K562 (cell line): ENCODE results near the gene TEP1. TPM values are rescaled to one million over a fixed set of nuclear protein-coding genes. Genes with fewer than 3 reads are reported as not detected.

Source experiments
- ATAC-seq: fragments of 200-7000 bp; cut with Tn5 transposase; 3 replicates; pipeline ENCODE4 v1.9.1; 2020; ENCODE audit warnings: moderate library complexity
- BruUV-seq: library from RNA; stranded (reverse); fragments of 400-500 nt; replicated peaks from 2 replicates; lab custom pipeline; 2021; lab: Mats Ljungman, UMichigan
- CTCF ChIA-PET: fragments of 300-600 bp; formaldehyde crosslinking; extraction: SDS; loops from one replicate; lab custom pipeline; 2021; ENCODE audit warnings: low intra/inter-chr PET ratio; lab: Yijun Ruan, JAX
- POLR2A ChIA-PET: fragments of 300-600, 350-650 bp; sonication (Branson Sonifier 250); formaldehyde crosslinking; extraction: SDS; loops from one replicate; lab custom pipeline; 2021; ENCODE audit warnings: antibody characterized with exemption, inconsistent platforms; lab: Yijun Ruan, JAX
- DNase-seq, 4 experiments: peaks; one replicate each; pipeline versions ENCODE4 v3.0.0 to v3.0.0-alpha.2; 2011 to 2018; ENCODE audit warnings: low spot score in 3 of 4, mixed read lengths in 3 of 4; ENCODE audit errors: extremely low read depth in 1 of 4
- FAIRE-seq: peaks from 2 replicates; lab custom pipeline; 2011; peaks lifted over from hg19 to GRCh38; lab: Jason Lieb, UNC
- H2AFZ ChIP-seq: 2 replicates; pipeline ENCODE4 v1.6.0; 2011; ENCODE audit warnings: low read depth, low read length, control low read depth, inconsistent platforms
- H3K27ac ChIP-seq: fragments of 200-600 bp; 3 replicates; pipeline ENCODE4 v1.8.0; 2011; ENCODE audit warnings: low read depth, mild to moderate bottlenecking, control low read depth, inconsistent platforms, low read length, moderate library complexity, mixed read lengths; ENCODE audit errors: extremely low read depth
- H3K27me3 ChIP-seq, 2 experiments: fragments of 300-600 bp in 1 of 2; 2 replicates in 1 of 2; 3 replicates in 1 of 2; pipeline versions ENCODE4 v1.6.0 to v1.8.0; 2011; ENCODE audit warnings: inconsistent platforms in 2 of 2, low read length in 2 of 2, mild to moderate bottlenecking in 1 of 2, mixed read lengths in 1 of 2, moderate library complexity in 1 of 2; ENCODE audit not compliant: control insufficient read depth in 2 of 2, insufficient read depth in 2 of 2
- H3K36me3 ChIP-seq: fragments of 300-600 bp; 3 replicates; pipeline ENCODE4 v1.8.0; 2011; ENCODE audit warnings: mild to moderate bottlenecking, low read length, inconsistent platforms; ENCODE audit not compliant: control insufficient read depth, insufficient read depth
- H3K4me1 ChIP-seq, 2 experiments: fragments of 200-600 bp in 1 of 2; replicated peaks in 1 of 2; 2 replicates in 1 of 2; 3 replicates in 1 of 2; pipeline versions ENCODE4 v1.5.1 to v1.8.0; 2011; ENCODE audit warnings: inconsistent platforms in 2 of 2, low read length in 2 of 2, mild to moderate bottlenecking in 1 of 2, mixed read lengths in 1 of 2, moderate library complexity in 1 of 2; ENCODE audit not compliant: control insufficient read depth in 2 of 2, insufficient read depth in 2 of 2
- H3K4me2 ChIP-seq: 2 replicates; pipeline ENCODE4 v1.6.1; 2011; ENCODE audit warnings: low read length, control low read depth, inconsistent platforms, mixed read lengths; ENCODE audit not compliant: insufficient read depth
- H3K4me3 ChIP-seq: fragments of 200-600 bp; sonication (generic), shearing (Covaris generic); 2 replicates; pipeline ENCODE4 v1.5.1; 2016; ENCODE audit warnings: control low read depth, inconsistent platforms
- H3K79me2 ChIP-seq: fragments of 200-600 bp; 3 replicates; pipeline ENCODE4 v1.8.0; 2011; ENCODE audit warnings: low read length, inconsistent platforms; ENCODE audit not compliant: control insufficient read depth, insufficient read depth
- H3K9ac ChIP-seq, 2 experiments: 2 replicates each; pipeline versions ENCODE4 v1.6.0 to v1.6.1; 2011; ENCODE audit warnings: low read depth in 2 of 2, low read length in 2 of 2, control low read depth in 1 of 2, inconsistent platforms in 1 of 2, mild to moderate bottlenecking in 1 of 2, mixed read lengths in 1 of 2; ENCODE audit not compliant: insufficient read depth in 1 of 2
- H3K9me1 ChIP-seq: one replicate; pipeline ENCODE4 v1.6.0; 2011; ENCODE audit warnings: inconsistent platforms, mild to moderate bottlenecking, low read length, moderate library complexity; ENCODE audit not compliant: control insufficient read depth, insufficient read depth
- H3K9me3 ChIP-seq: replicated peaks from 2 replicates; pipeline ENCODE4 v1.5.1; 2011; ENCODE audit warnings: low read depth, low read length, inconsistent platforms; ENCODE audit not compliant: control insufficient read depth, insufficient read depth
- H4K20me1 ChIP-seq: replicated peaks from 2 replicates; pipeline ENCODE4 v1.6.1; 2011; ENCODE audit warnings: low read length, inconsistent platforms, mixed read lengths; ENCODE audit not compliant: control insufficient read depth, insufficient read depth
- BDP1 ChIP-seq: IDR thresholded peaks from 3 replicates; pipeline ENCODE4 v1.6.1; 2011; ENCODE audit not compliant: insufficient read length, insufficient read depth
- GABPB2 ChIP-seq: fragments of 250-450 bp; sonication (Bioruptor Pico); conservative IDR thresholded peaks from 2 replicates; pipeline ENCODE4 v1.5.1; 2021; ENCODE audit warnings: mild to moderate bottlenecking
- MTA3 ChIP-seq: fragments of 450-650 bp; formaldehyde crosslinking; IDR thresholded peaks from 2 replicates; pipeline ENCODE4 v1.6.1; 2017; ENCODE audit warnings: mild to moderate bottlenecking, borderline replicate concordance
- NFYB ChIP-seq: IDR thresholded peaks from 2 replicates; pipeline ENCODE4 v1.6.1; 2011; ENCODE audit warnings: mild to moderate bottlenecking, moderate library complexity; ENCODE audit not compliant: insufficient read length; ENCODE audit errors: extremely low read depth
- ZKSCAN1 ChIP-seq: fragments of 150-350 bp; IDR thresholded peaks from 2 replicates; pipeline ENCODE4 v1.6.1; 2016; ENCODE audit warnings: low read depth, low read length
- ZNF696 ChIP-seq: fragments of 250-450 bp; sonication (Bioruptor Pico); conservative IDR thresholded peaks from 2 replicates; pipeline ENCODE4 v1.4.0; 2020; ENCODE audit warnings: mild to moderate bottlenecking, moderate library complexity
- WGBS: fragments of 100-300 bp; shearing (Covaris generic); methylation state at CpG from one replicate; pipeline ENCODE4 v1.1.6; 2016; ENCODE audit warnings: low coverage, mixed read lengths; ENCODE audit not compliant: insufficient coverage; ENCODE audit errors: missing lambda C conversion rate; 5-methylcytosine and 5-hydroxymethylcytosine counted together
- in situ Hi-C: fragments of 300-500 bp; cut with MboI; formaldehyde crosslinking; loops from 4 replicates; pipeline ENCODE4 v1.15.0; 2018; ENCODE audit warnings: inconsistent platforms, mixed read lengths
- intact Hi-C: fragments of 100-400 bp; cut with micrococcal nuclease; formaldehyde crosslinking; loops from 2 replicates; pipeline ENCODE4 v1.14.2; 2022
- polyA plus RNA-seq, 8 experiments: library from polyadenylated mRNA; depleted of rRNA in 4 of 8; stranded (reverse) in 5 of 8; unstranded in 3 of 8; fragments of >200 nt; fragmentation: Nextera tagmentation in 2 of 8; fragmentation: Illumina TruSeq in 1 of 8; extraction: Ambion mirVana in 2 of 8; extraction: Trizol in 1 of 8; gene quantifications; 2 replicates each; pipeline versions ENCODE4 v1.2.1 to v1.2.3, GENCODE V29; 2011 to 2014; ENCODE audit warnings: inconsistent platforms in 1 of 8, missing spikeins in 1 of 8
- total RNA-seq, 7 experiments: library from RNA; depleted of rRNA in 6 of 7; stranded (reverse); fragments of >200 nt in 6 of 7; fragmentation: Illumina TruSeq in 2 of 7; extraction: Trizol in 2 of 7; gene quantifications; 2 replicates each; pipeline versions ENCODE4 v1.2.1 to v1.2.3, GENCODE V29; 2011 to 2021; ENCODE audit warnings: low replicate concordance in 1 of 7

Gene TEP1
- total and polyA plus RNA-seq, 9 of the 15 experiments (the other 6 are each of a cell fraction or from before 2014, with no cell fraction given), result 1.0 to 12.2 (median 7.1) TPM

- Histone ChIP-seq H4K20me1 (no peaks in the 10 kb centered on the region; the same call in 1 of the 2 replicates), H3K27me3 (no peaks in the 10 kb centered on the region), H3K9ac (no peak overlapping the region; a peak in 1 of 4 replicates), H3K79me2 (peaks cover 85% of the 10 kb centered on the region), H2AFZ (no peak overlapping the region), H3K9me3 (no peaks in the 10 kb centered on the region; the same call in 1 of the 2 replicates), H3K27ac (no peak overlapping the region), H3K4me2 (no peak overlapping the region), H3K4me1 (peaks cover 0 to 16% of the 10 kb centered on the region in 2 experiments; a peak in 2 of 5 replicates), H3K4me3 (no peak overlapping the region), H3K36me3 (peaks cover 61% of the 10 kb centered on the region), H3K9me1 (no peaks in the 10 kb centered on the region)
- ChIA-PET CTCF (no interaction called here), POLR2A (interaction anchor here (0.8 to 1.7 kb wide), 2 partner anchors 14 to 281 kb away, joined by 3 to 10 read pairs; partner anchors contain the start of gene PARP2)
- intact Hi-C loops, result loop anchor here (5.0 kb wide), 1 partner anchor 83 kb away; the partner anchor contains the start of gene TEP1
- no peak for FAIRE-seq
- TF ChIP-seq ZKSCAN1, result no peak
- TF ChIP-seq MTA3, result no peak
- no peak for TF ChIP-seq NFYB
- no peak for TF ChIP-seq BDP1
- TF ChIP-seq GABPB2 (CRISPR knock-in tag), result no peak
- TF ChIP-seq ZNF696, result no peak
- DNase-seq, result no peak
- no TSS peak for BruUV-seq
- 35% methylated on average over 2 of the region's 2 CpGs for WGBS
- no peak for ATAC-seq
- in situ Hi-C loops, result loop anchor here (5.0 kb wide), 1 partner anchor 283 kb away; no protein-coding TSS in a partner anchor
These were observed 83.9 kb downstream of the TEP1 start for GRCh38 chr14:20329355-20329754.
